Measurements from ENCODE around the gene QRICH1. TPM values are rescaled to one million over a fixed set of nuclear protein-coding genes. Genes with fewer than 3 reads are reported as not detected.

Gene QRICH1
- total and polyA plus RNA-seq, 2 donors (not counting 1 experiment from before 2014, with no cell fraction given): 48.7 to 59.0 TPM

- no peaks in the 10 kb centered on the region for H3K9me3 ChIP-seq (ENCODE audit: control insufficient read depth, insufficient read depth, low read depth, low read length)
- H4K20me1 ChIP-seq (ENCODE audit: control insufficient read depth, extremely low read depth, insufficient read depth, low read length): no peaks in the 10 kb centered on the region
- TF ChIP-seq EZH2 (IDR thresholded peaks at IDR 0.05; ENCODE audit: low read length, missing control alignments) (no peak), CTCF (conservative IDR thresholded peaks at IDR 0.05 in 1 of 2, IDR thresholded peaks at IDR 0.05 in 1 of 2; ENCODE audit: low read depth in 1 of 2, low read length in 2 of 2) (no peak)
- peaks cover 11% of the 10 kb centered on the region for H3K79me2 ChIP-seq (ENCODE audit: control insufficient read depth, insufficient read depth, low read length)
- H2AFZ ChIP-seq (ENCODE audit: low read length): no peak overlapping the region
- no peak overlapping the region for H3K27ac ChIP-seq (ENCODE audit: insufficient read depth, low read length)
- DNase-seq (ENCODE audit: low read depth in 2 of 2): no peak
- no peak overlapping the region for H3K4me3 ChIP-seq (replicated peaks in 1 of 4; ENCODE audit: control extremely low read depth in 1 of 4, insufficient read depth in 1 of 4, low read depth in 3 of 4, low read length in 4 of 4)
- peaks cover 2% of the 10 kb centered on the region for H3K36me3 ChIP-seq (ENCODE audit: control insufficient read depth, insufficient read depth, low read length)
- peaks cover 1% of the 10 kb centered on the region for H3K4me1 ChIP-seq (ENCODE audit: control insufficient read depth, extremely low read depth, insufficient read depth, low read length)
- no peak overlapping the region for H3K9ac ChIP-seq (ENCODE audit: insufficient read depth, low read length)
- H3K4me2 ChIP-seq (ENCODE audit: extremely low read depth, insufficient read depth, low read length): no peak overlapping the region
- no peaks in the 10 kb centered on the region for H3K27me3 ChIP-seq (ENCODE audit: control insufficient read depth, insufficient read depth, low read length)
Measured at GRCh38 chr3:48996640-48997039, 97.2 kb downstream of the QRICH1 start.

DNA sequence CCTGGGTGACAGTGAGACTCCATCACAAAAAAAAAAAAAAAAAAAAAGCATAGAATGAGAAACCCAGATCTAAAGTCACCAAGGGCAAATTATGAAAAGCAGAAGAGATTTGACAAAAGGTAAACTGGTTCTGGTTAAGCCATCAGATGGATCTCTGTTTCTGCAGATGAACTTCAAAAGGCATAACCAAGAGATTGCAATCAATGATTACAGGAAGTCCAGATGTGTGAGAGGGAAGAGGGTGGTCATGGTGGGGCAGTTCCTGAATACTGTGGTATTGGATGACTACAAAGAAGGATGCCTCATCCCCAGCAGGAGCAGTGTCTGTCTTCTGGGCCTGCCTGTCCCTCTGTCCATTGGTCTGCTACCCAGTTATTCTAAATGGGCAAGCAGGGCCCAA, 100.0 kb downstream of the QRICH1 start:
- Histone ChIP-seq H3K27ac (ENCODE audit: insufficient read depth, low read length) (no peak overlapping the region), H3K4me1 (ENCODE audit: control insufficient read depth, extremely low read depth, insufficient read depth, low read length) (peaks cover 12% of the 10 kb centered on the region), H3K9me3 (ENCODE audit: control insufficient read depth, insufficient read depth, low read depth, low read length) (no peaks in the 10 kb centered on the region), H2AFZ (ENCODE audit: low read length) (no peak overlapping the region), H3K36me3 (ENCODE audit: control insufficient read depth, insufficient read depth, low read length) (peaks cover 2% of the 10 kb centered on the region), H3K9ac (ENCODE audit: insufficient read depth, low read length) (no peak overlapping the region), H3K4me2 (ENCODE audit: extremely low read depth, insufficient read depth, low read length) (no peak overlapping the region), H3K79me2 (ENCODE audit: control insufficient read depth, insufficient read depth, low read length) (peaks cover 25% of the 10 kb centered on the region), H3K4me3 (replicated peaks in 1 of 4; ENCODE audit: control extremely low read depth in 1 of 4, insufficient read depth in 1 of 4, low read depth in 3 of 4, low read length in 4 of 4) (no peak overlapping the region), H3K27me3 (ENCODE audit: control insufficient read depth, insufficient read depth, low read length) (no peaks in the 10 kb centered on the region), H4K20me1 (ENCODE audit: control insufficient read depth, extremely low read depth, insufficient read depth, low read length) (no peaks in the 10 kb centered on the region)
- TF ChIP-seq CTCF (conservative IDR thresholded peaks at IDR 0.05 in 1 of 2, IDR thresholded peaks at IDR 0.05 in 1 of 2; ENCODE audit: low read depth in 1 of 2, low read length in 2 of 2): no peak
- no peak for TF ChIP-seq EZH2 (IDR thresholded peaks at IDR 0.05; ENCODE audit: low read length, missing control alignments)
- no peak for DNase-seq (ENCODE audit: low read depth in 2 of 2)

DNA sequence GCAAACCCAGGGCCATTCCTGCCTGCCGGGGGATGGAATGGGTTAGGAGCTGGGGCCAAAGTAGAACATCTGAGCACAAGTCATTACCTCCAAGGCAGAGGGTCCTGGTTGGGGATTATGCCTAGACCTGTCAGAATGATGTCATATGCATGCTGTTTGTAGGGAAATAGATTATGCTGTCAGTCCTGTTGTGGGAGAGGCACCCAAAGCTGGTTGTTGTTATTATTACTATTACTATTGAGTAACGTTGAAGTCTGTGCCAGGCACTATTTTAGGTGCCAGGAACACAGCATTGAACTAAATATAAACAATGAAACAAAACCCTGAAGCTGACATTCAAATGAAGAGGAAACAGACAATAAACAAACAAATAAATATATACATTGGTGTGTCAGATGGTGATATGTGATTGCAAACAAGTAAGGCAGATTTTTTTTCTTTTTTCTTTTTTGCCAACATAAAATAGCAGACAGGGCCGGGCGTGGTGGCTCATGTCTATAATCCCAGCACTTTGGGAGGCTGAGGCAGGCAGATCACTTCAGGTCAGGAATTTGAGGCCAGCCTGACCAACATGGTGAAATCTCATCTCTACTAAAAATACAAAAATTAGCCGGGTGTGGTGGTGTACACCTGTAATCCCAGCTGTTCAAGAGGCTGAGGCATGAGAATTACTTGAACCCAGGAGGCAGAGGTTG, 101.9 kb downstream of the QRICH1 start:
- Histone ChIP-seq H3K4me1 (ENCODE audit: control insufficient read depth, extremely low read depth, insufficient read depth, low read length) (peaks cover 12% of the 10 kb centered on the region), H3K9ac (ENCODE audit: insufficient read depth, low read length) (no peak overlapping the region), H3K4me2 (ENCODE audit: extremely low read depth, insufficient read depth, low read length) (peak overlapping the region; percentile 81), H3K27me3 (ENCODE audit: control insufficient read depth, insufficient read depth, low read length) (no peaks in the 10 kb centered on the region), H3K27ac (ENCODE audit: insufficient read depth, low read length) (no peak overlapping the region), H3K4me3 (replicated peaks in 1 of 4; ENCODE audit: control extremely low read depth in 1 of 4, insufficient read depth in 1 of 4, low read depth in 3 of 4, low read length in 4 of 4) (peak overlapping the region; percentile 79 to 85 (median 82)), H3K9me3 (ENCODE audit: control insufficient read depth, insufficient read depth, low read depth, low read length) (no peaks in the 10 kb centered on the region), H3K36me3 (ENCODE audit: control insufficient read depth, insufficient read depth, low read length) (peaks cover 2% of the 10 kb centered on the region), H4K20me1 (ENCODE audit: control insufficient read depth, extremely low read depth, insufficient read depth, low read length) (no peaks in the 10 kb centered on the region), H2AFZ (ENCODE audit: low read length) (no peak overlapping the region), H3K79me2 (ENCODE audit: control insufficient read depth, insufficient read depth, low read length) (peaks cover 25% of the 10 kb centered on the region)
- TF ChIP-seq CTCF (conservative IDR thresholded peaks at IDR 0.05 in 1 of 2, IDR thresholded peaks at IDR 0.05 in 1 of 2; ENCODE audit: low read depth in 1 of 2, low read length in 2 of 2): no peak
- TF ChIP-seq EZH2 (IDR thresholded peaks at IDR 0.05; ENCODE audit: low read length, missing control alignments): no peak
- no peak for DNase-seq (ENCODE audit: low read depth in 2 of 2)
